ENCODE data around the gene DVL1.
A peak's percentile ranks its signal among the peaks of the same experiment; 100 is the strongest.

The DVL1 gene

GRCh38 chr1:1312450-1313314 is 36.5 kb downstream of the DVL1 start:
- DNase-seq (ENCODE audit: low read depth in 2 of 2, low spot score in 1 of 2) = no peak

- DNase-seq (ENCODE audit: low read depth in 2 of 2, low spot score in 1 of 2) = no peak
Observed at GRCh38 chr1:1311107-1312104, 37.8 kb downstream of the DVL1 start.

DNA sequence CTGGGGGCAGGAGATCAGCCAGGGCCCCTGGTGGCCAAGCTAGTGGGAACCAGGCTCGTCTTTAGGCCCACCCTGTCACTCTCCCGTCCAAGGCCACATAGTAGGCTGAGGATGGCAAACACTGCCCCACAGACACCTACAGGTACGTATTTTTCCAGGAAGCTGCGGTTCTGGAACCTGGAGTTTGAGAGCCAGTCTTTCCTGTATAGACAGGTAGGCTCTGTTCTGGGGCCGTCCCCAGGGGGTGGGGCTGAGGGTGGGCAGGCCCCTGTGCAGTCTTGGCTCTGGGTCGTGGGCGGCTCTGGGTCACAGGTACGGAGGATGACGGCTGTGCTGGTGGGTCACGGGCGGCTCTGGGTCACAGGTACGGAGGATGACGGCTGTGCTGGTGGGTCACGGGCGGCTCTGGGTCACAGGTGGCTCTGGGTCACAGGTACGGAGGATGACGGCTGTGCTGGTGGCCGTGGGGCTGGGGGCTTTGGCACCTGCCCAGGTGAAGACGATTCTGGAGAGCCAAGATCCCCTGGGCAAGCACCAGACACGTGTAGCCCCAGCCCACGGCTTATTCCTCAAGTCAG is 38.7 kb downstream of the DVL1 start:
- DNase-seq (ENCODE audit: low read depth in 2 of 2, low spot score in 1 of 2) = no peak

GRCh38 chr1:1310109-1310385 is 39.2 kb downstream of the DVL1 start:
- DNase-seq (ENCODE audit: low read depth in 2 of 2, low spot score in 1 of 2) = no peak

- no peak for DNase-seq (ENCODE audit: low read depth in 2 of 2, low spot score in 1 of 2)
Observed at GRCh38 chr1:1309251-1310108, 39.7 kb downstream of the DVL1 start.

GRCh38 chr1:1308756-1309250 is 40.4 kb downstream of the DVL1 start:
- no peak for DNase-seq (ENCODE audit: low read depth in 2 of 2, low spot score in 1 of 2)

- peak; percentile 59 to 74 for DNase-seq (ENCODE audit: low read depth in 2 of 2, low spot score in 1 of 2)
Observed at GRCh38 chr1:1307923-1308755, 41.1 kb downstream of the DVL1 start, which contains the start of the genes ACAP3 and PUSL1. Gene ACAP3 (minus strand): TSS chr1:1307930. CDS start chr1:1307815, 115 bp downstream. Gene PUSL1 (plus strand): TSS chr1:1308597. CDS start chr1:1308644, 47 bp downstream.

DNA sequence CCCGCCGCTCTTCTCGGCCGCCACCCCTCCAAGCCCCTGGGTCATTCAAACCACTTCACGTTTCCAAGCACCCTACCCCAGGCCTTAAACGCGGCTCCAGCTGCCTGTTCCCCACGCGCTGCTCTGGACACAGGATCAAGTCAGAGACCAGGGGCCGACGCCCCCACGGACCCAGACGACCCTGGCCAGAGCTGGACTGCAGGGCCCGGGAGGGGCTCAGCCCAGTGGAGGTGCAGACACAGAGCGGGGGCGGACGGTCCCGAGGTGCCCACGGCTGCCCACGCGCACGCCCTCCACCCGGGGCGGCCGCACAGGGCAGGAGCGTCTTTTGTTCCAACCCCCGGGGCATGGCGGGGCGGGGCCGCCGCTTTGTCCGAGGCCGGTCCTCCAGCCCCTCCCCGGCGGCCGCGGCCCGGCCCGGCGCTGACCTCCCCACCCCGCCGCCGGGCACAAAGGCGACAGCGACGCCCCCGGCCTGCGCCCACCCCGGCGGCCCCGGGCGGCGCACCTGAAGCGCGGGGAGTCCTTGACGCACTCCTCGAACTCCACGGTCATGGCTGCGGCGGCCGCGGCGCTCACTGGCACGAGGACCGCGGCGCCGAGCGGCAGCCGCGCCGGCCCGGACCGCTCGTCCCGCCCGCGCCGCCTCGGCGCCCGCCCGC is 41.8 kb downstream of the DVL1 start:
- no peak for DNase-seq (ENCODE audit: low read depth in 2 of 2, low spot score in 1 of 2)

GRCh38 chr1:1306661-1307260 is 42.5 kb downstream of the DVL1 start:
- DNase-seq (ENCODE audit: low read depth in 2 of 2, low spot score in 1 of 2) = no peak

DNA sequence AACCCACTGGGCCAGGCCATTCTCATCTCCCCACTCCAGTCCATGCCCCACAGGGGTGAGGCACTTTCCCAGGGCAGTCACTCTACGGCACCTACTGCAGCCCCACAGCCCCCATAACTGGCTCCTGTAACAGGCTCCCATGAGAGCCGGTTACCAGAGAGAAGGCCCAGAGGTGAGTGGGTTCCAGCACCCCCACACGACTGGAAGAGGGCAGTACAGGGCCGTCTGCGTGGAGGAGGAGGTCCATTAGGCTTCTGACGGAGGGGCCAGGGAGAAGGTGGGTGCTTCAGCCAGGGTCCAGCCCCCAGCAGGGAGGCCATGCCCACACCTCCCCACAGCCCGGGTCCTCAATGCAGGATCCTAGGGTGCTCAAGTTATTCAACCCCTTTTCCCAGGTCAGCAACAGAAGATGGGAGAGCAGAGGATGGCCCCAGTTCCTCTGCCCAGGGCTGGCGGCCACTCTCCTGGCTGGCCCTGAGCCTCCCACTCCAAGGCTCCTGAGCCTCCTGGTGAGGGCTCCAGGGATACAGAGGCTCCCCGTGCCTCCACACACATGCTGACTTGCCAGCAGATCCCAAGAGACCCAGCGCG is 43.1 kb downstream of the DVL1 start:
- no peak for DNase-seq (ENCODE audit: low read depth in 2 of 2, low spot score in 1 of 2)

DNA sequence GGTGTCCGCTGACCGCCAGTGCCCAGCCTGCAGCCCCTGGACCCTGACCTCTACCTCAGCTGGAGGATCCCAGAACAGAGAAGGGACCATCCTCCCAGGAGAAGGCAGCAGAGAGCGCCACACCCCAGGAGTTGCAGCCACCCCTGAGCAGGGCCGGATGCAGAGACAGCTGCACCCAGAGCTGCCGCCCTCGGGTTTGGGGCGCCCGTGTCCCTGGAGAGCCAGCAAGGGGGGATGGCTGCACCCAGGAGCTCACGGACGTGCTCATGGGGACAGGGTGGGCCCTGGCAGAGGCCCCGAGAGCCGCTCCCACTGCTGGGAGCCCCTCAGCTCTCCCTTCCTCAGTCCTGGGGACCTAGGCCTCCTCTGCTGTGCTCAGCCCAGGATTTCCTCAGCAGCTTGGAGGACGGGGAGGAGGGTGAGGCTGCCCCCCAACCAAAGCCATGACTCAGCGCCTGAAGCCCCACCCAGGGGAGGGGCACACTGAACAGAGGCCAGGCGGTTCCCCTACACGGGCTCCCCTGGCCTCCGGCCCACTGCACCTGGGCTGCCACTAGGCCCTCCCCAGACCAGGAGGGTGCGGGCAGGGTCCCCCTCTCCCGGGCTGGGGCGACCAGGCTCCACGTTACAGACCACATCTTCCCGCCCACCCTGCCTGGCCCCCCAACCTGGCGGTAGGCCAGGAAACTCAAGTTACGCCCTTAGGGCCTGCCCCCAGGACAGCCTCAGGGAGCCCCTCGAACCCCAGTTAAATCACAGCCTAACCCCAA is 43.7 kb downstream of the DVL1 start:
- peak; percentile 46 to 63 for DNase-seq (ENCODE audit: low read depth in 2 of 2, low spot score in 1 of 2)

DNA sequence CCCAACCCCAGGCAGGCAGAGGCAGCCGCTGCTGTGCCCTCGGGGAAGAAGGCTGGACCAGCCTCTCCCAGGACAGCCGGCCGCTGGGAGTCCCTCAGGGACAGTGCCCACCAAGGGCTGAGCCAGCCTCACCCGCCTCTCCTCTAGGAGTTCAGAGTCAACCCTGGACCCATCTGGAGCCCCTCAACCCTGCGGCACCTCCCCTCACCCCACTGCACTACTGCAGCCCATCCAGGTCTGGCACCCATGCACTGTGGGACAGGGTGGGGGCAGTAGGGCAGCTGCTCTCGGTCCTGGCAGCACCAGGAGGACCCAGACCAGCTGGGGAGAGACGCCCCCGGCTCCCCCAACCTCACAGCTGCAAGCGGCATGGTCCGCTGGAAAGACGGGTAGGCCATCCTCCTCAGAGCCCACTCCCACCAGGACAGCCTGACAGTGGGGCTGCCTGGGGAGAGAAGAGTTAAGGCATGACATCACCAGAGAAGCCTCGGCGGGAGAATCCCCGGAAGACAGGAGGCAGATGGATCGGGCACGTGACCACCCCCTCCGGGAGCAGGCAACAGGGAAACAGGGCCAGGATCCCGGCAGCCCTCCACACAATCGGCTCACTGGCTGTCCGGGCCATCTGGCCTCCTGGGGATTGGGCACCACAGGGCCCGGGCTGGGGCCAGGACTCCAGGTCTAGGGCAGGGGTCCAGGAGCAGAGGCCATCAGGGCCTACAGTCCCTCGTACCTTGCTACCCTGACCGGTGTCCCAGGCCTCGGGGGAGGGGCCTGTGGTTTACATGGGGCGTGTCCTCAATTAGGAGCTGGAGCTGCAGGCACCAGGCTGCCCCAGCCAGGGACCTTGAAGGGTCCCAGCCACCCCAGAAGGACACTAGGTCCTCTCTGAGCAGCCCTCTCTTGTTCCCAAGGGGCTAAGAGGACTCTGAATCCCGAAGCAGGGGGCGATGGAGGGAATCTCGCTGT is 44.6 kb downstream of the DVL1 start:
- DNase-seq (ENCODE audit: low read depth in 2 of 2, low spot score in 1 of 2) = no peak

DNA sequence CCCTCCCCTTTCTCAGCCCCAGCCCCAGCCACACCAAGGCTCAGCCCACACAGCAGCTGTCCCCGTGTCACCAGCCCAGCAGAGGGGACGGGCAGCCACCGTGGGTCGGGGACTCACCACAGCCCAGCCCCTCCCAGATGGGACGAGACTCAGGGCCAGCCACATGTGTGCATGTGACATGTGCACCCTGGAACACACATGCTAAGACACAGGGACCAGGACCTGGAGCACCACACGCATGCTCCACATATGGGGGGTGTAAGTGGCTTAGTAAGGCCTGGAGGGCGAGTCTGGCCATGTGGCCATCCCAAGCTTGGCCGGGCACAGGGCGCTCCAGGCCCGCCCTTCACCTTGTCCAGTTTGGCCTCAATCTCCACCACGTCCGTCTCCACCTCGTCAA is 45.5 kb downstream of the DVL1 start:
- DNase-seq (ENCODE audit: low read depth in 2 of 2, low spot score in 1 of 2) = no peak

DNA sequence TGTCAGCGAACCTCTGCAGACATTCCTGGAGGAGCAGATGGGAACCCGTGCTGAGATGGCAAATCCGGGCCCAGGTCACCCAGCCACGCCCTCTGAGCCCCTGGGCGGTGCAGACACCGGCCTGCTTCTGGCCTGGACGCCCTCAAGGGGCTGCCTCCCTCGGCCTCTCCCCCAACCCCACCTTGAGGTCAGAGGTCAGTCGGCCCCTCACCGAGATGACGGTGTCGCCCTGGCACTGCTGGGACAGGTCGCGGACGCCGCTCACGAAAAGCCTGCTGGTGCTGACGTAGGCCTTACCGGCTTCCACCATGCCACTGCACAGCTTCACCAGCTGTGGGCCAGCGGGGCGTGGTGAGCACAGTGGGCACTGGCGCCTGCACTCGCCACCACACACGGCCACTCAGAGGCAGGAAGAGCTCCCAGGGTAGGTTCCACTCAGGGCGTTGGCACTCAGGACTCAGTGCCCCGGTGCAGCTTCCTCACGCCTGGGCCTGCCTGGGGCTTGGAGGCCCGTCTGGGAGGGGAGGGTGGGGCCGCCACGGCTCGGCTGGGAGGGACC is 46.2 kb downstream of the DVL1 start:
- DNase-seq (ENCODE audit: low read depth in 2 of 2, low spot score in 1 of 2) = no peak

DNA sequence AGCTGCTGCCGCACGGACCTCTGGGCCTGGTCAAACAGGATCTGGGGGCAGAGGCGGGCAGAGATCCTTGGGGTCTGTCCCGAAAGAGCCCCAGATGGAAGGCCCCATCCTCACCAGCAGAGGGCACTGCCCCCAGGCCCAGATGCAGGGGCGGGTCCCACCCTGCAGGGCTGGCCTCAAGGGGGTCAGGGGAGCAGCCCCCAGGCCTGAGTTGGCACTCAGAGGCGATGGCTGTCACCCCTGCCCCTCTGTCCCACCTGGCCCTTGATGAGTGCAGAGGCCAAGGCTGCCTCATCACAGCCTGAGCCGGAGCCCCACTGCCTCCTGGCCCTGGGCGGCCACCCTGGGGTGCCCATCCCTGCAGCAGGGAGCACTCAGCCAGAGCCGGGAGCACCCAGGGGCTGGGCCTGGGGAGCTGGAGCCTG is 47.2 kb downstream of the DVL1 start:
- no peak for DNase-seq (ENCODE audit: low read depth in 2 of 2, low spot score in 1 of 2)

GRCh38 chr1:1300352-1300739 is 48.9 kb downstream of the DVL1 start:
- no peak for DNase-seq (ENCODE audit: low read depth in 2 of 2, low spot score in 1 of 2)

Data from stimulated activated CD8-positive, alpha-beta memory T cell treated with anti-CD3 and anti-CD28 coated beads, Interleukin-4, amount 100 ng/mL, for 1 hour (primary cell).